GM18868 (cell line): ENCODE measurements around the gene PDE6A.
A peak's percentile ranks its signal among the peaks of the same experiment; 100 is the strongest.
"Not testable (repeated sequence)": the region's sequence is repeated elsewhere in the genome, so short reads cannot be mapped to it uniquely, and the experiment has no call there.

ENCODE experiments used
- ATAC-seq: cut with Tn5 transposase; IDR thresholded peaks from one replicate; pipeline ENCODE4 v1.9.1; 2021; ENCODE audit warnings: mild to moderate bottlenecking, moderate library complexity; ENCODE audit not compliant: unreplicated experiment

Gene PDE6A

DNA sequence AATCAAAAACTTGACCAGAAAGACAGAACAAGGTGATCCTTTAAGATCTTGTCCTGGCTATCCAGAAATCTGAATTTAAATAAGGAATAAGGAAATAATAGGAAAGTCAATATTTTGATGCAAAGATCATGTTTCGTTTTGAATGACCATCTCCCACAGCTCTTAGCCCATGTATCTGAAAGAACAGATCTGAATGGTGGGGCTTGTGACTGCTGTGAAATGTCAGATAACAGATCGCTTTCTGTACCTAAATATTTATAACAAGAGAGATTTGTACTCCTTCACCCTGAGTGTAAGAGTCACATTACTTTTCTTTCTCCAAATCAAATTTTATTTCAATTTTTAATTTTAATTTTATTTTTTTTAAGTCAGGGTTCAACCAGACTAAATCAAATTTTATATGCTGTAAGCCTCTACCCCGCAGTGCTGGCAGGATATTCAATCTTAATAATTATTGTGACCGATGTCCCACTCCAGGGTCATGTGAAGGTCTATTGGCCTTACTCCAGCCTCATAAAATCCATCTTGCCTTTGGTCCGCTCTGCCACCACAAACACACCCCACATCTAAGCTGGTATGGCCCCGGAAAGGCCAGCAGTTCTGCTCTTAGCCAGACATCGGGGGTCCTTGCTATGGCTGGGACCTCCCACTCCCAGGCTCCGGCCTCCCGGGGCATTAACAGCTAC, 9.0 kb upstream of the PDE6A start:
- ATAC-seq = no peak

DNA sequence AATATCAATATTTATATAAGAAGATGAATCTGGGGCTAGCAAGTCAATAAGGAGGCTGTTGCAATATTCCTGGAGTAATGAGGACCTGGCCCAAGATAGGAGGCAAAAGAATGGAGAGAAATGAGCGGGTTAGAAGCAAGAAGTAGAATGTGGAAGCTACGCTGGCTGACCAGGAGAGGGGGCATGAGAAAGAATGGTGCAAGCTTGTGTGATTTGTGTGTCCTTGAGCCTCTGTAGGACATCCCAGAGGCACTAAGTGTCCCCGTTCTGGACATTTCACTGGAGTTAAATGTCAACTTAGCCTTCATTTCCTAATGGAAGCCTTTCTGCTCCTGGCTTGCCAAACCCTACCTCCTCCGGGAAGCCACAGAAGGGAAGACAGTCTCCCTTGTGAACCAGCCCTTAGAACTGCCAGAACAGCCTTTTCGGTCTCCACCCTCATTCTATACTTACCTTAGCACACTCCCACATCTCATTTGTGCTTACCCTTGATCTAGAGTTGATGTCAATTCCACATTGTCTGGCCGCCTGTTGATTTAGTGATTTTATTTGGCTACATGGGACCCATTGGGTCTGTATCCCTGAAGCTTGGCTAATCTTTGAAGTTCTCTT, 6.7 kb upstream of the PDE6A start:
- ATAC-seq = no peak

DNA sequence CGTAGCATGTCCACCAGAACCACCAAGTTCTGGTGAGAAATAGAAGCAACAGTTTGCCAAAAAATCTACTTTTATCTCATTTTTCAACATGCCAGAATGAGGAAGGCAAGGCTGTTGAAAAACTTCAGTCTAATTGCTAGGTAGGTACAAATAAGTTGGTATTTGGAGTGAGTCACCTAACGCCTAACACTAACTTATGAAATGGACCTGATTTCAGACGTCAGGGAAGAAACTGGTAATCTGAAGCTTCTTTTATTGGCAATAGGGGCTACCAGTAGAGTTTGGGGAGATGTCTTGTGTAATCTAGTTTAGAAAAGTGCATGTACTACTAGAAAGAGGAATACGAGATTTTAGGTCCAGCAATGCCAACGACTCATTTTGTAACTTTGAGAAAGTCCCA, 4.4 kb upstream of the PDE6A start:
- ATAC-seq = no peak

DNA sequence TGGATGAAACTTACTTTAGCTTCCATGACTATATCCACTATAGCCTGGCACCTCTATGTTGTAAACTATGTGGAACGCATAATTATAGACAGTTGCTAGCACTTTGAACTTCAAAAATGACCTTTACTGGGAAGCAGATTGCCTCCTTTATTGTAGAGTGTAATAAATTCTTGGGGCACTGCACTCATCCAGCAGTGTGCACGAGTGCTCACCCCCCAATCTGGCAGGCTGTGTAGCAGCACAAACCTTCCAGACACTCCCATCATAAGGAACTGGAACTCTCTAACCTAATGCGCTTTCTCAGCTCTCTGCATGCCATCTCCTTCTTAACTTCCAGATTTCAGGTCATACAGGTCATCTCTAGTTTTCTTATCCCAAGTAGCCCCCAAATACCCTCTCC, 1.5 kb upstream of the PDE6A start:
- ATAC-seq = no peak

DNA sequence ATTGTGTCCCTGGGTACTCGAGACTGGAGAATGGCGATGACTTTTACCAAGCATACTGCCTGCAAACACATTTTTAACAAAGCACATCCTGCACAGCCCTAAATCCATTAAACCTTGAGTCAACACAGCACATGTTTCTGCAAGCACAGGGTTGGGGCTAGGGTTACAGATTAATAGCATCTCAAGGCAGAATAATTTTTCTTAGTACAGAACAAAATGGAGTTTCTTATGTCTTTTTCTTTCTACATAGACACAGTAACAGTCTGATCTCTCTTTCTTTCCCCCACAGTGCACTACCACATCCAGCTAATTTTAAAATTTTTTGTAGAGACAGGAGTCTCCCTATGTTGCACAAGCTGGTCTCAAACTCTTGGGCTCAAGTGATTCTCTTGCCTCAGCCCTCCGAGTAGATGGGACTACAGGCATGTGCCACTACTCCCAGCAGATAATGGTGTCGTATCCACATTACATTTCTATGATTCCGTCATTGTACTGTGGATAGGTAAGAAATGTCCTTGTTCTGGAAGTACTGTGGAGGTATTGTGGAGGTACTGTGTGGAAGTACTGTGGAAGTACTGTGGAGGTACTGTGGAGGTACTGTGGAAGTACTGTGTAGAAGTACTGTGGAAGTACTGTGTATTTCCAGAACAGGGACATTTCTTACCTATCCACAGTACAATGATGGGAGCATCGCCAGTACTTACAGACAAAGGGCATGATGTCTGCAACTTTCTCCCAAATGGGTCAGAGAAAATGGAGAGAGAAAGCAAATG, 1.2 kb downstream of the PDE6A start:
- ATAC-seq = not testable (repeated sequence)

DNA sequence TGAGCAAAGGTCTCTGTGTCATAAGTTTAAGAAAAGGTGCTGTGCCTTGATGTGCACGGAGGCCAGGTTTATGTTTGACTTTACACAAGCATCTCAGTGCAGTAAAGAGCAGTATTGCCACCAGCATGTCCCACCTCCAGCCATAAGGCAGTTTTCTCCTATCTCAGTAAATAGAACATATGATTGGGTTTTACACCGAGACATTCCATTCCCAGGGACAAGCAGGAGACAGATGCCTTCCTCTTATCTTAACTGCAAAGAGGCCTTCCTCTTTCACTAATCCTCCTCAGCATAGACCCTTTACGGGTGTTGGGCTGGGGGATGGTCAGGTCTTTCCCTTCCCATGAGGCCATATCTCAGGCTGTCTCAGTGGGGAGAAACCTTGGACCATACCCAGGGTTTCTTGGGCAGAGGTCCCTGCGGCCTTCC, 1.8 kb downstream of the PDE6A start:
- ATAC-seq = not testable (repeated sequence)

DNA sequence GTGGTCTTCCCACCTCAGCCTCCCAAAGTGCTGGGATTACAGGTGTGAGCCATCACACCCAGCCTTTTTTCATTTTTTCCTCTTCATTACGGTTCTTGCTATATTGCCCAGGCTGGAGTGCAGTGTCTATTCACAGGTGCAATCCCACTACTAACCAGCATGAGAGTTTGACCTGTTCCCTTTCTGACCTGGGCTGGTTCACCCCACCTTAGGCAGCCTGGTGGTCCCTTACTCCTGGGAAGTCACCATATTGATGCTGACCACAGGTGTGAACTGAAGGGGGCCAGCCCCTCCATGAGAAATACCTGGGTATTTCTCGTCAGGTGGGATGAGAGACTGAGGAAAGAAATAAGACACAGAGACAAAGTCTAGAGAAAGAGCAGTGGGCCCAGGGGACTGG, 2.4 kb downstream of the PDE6A start:
- no peak for ATAC-seq

DNA sequence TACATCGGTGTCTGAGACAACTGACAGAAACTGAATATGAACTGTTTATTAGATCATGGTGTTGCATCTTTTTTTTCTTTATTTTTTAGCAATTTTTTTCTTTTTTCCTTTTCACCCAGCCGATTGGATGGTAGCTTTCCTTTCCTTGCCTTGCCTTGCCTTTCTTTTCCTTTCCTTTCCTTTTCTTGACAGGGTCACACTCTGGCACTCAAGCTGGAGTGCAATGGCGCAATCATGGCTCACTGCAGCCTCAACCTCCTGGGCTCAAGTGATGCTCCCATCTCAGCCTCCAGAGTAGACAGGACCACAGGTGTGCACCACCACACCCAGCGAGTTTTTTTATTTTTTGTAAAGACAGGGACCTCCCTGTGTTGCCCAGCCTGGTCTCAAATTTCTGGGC, 2.8 kb downstream of the PDE6A start:
- ATAC-seq = no peak

DNA sequence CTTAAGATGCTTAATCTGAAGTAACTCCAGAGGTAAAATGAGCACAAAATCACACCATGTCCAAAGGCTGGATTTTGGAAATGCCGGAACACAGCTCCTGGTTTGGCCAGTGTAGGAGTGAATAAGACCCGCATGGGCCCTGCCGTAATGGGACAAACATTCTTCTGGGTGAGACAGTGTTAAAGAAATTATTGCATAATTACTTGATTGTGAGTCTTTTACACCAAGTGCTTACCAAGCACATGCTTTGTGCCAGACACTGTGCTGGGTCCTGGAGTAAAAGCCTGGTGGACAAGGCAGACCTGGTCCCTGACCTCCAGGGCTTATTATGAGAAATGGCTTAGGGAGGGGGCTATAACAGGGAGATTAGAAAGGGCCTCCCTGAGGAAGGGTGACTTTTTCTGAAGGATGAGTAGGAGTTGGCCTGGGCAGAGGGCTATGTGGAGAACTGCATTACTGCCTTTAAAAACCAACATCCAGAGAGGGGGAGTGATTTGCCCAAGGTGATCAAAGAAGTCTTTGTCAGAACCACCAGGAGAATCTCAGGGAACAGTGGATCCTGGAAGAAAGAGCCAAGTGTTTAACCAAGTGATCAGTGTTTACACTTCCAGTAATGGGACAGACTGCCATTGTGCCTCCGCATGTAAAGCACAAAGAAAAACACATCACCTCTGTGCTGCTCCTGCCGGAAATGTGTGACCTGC, 3.5 kb downstream of the PDE6A start:
- ATAC-seq = no peak

DNA sequence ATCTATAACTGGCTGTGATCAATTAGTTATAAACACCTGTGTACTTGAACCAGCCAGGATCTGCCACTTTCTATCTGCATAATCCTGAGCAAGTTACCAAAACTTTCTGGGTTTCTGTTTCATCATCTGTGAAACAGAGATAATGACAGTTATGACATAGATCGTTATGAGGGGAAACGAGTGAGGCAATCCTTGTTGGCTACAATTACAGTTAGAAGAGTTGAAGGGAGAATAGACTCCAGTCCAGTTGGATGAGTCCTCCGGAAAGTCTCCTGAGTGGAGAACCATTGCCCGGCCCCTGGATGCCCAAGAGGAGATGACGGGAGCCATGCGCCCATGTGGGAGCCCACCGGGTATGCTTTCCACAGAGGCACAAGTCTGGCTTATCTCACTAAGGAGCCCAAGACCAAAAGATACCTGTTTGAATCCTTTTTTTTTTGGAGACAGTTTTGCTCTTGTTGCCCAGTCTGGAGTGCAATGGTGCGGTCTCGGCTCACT, 4.5 kb downstream of the PDE6A start:
- ATAC-seq = peak; percentile 78

DNA sequence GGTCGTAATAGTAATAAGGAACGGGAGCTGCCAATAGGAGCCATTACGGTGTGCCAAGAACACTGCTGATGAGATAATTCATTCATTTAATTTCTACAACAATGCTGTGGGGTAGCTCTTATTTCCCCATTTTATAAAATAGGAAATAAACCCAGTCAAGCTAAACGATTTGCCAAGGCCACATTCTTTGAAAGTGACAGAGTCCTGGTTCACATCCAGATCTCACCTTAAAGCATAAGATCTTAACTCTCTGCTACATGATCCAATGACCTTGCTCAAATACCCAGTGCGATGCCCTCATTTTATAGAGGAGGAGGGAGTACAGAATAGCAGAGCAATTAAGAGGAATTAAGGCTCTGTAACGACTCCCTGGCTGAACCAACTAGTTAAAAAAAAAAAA, 5.0 kb downstream of the PDE6A start:
- ATAC-seq = no peak

DNA sequence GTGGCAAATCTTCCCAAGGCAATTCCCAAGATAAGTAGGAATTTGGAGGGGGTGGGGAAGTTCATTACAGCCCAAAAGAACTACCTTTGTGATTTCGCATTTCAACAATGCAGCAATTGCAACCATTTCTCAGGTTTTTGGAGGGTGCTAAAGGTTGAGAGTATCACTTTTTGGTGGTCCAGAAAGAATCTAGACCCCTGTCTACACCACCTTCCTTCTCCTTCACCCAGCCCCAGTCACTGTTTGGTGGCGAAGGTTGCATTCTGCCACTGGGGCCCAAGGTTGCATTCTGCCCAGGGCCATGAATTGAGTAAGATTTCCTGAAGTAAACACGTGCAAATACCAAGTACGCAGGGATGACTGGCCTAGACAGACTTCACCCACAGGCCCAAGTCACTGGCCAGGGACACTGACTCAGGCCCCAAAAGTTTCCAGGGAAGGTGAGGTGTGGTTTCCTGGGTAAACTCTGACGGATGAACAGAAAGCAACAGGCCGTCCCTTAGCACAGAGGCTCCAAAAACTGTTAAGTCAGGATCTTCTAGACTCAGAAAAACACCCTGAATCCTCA, 5.7 kb downstream of the PDE6A start:
- no peak for ATAC-seq

DNA sequence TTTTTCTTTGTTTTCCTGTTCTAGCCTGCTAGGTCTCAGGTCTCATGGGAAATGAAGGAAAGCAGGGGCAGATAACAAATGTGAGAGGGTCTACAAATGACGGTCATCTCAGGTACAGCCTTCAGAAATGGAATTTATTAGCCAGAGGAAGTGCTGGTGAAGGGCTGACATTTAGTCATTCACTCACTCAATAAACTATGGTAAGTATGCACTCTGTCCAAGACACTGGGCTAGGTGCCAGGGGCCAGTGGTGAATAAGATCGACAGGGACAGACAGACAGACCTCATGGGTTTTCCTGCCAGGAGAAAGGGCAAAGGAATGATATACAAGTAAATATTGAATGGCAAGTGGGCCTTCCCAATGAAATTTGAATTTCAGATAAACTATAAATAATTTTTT, 6.3 kb downstream of the PDE6A start:
- no peak for ATAC-seq

DNA sequence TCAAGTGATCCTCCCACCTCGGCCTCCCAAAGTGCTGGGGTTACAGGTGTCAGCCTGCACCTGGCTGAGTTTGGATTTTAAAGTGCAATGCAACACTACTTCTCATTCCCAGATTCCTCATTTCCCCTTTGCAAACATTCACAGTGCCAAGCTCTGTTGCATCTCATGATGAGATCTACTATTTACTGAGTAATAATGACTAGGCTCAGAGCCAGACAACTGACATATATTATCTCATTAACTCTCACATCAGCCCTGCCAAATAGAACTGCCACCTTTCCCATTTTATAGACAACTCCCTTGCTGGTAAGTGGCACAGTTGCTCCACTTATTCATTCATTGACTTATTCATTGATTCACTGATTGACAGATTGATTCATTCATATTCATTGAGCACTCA, 7.0 kb downstream of the PDE6A start:
- no peak for ATAC-seq

DNA sequence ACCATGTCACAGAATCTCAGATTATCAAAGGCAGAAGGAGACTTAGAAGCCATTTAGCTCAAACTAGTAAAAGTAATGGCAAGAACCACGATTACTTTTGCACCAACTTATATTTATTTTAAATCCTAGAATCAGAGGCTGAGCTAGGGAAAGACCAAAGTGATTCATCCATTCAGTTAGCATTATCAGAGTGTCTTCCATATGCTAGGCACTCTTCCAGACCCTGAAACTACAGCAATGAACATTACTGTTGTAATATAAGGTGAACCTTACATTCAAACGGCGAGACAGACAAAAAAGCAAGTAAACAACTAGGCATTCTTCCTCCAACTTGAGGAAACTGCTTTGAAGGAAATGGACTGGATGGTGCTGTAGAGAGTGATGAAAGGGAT, 7.9 kb downstream of the PDE6A start:
- no peak for ATAC-seq

DNA sequence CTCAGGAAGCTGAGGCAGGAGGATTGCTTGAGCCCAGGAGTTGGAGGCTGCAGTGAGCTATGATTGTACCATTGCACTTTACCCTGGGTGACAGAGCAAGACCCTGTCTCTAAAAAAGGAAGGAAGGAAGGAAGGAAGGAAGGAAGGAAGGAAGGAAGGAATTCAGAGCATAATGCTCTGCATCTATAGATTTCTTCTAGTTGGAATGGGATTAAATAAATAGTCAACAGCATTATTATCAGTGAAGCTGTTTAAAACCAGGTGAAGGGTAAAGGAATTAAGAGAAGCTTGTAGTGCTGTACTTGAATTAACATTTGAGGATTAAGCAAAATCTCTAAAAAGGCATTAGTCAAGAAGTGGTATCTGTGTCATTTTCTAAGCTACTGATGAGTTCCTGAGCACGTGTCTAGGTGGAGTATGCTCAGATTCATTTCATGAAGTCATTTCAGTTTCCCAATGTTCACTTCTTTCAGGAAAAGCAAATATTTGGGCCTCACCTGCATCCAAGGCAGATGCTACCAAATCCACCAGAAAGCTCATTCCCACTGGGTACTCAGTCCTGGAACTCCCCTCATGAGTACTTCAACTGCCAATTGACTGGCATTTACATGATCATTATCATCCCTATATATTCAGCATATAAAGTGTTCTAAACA, 8.4 kb downstream of the PDE6A start:
- no peak for ATAC-seq

DNA sequence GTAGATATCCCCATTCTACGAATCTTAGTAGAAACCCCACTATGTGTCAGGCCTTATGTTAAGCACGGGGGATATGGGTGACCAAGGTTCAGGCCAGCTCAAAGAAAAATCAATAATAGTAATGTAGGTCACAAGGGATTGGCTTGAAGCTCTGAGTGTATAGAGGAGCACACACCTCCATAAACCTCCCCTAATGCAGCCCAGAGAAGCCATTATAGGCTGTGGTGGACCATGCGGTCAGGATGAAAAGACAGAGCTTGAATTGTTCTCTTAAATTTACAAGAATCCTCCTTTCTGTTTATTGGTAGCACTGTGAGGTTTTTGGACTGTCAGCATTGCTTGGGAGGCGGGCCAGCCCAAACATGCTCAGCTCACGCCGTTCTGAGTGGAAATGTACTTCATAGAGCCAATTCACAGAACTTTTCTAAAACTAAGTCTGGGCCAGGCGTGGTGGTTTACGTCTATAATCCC, 9.1 kb downstream of the PDE6A start:
- no peak for ATAC-seq

DNA sequence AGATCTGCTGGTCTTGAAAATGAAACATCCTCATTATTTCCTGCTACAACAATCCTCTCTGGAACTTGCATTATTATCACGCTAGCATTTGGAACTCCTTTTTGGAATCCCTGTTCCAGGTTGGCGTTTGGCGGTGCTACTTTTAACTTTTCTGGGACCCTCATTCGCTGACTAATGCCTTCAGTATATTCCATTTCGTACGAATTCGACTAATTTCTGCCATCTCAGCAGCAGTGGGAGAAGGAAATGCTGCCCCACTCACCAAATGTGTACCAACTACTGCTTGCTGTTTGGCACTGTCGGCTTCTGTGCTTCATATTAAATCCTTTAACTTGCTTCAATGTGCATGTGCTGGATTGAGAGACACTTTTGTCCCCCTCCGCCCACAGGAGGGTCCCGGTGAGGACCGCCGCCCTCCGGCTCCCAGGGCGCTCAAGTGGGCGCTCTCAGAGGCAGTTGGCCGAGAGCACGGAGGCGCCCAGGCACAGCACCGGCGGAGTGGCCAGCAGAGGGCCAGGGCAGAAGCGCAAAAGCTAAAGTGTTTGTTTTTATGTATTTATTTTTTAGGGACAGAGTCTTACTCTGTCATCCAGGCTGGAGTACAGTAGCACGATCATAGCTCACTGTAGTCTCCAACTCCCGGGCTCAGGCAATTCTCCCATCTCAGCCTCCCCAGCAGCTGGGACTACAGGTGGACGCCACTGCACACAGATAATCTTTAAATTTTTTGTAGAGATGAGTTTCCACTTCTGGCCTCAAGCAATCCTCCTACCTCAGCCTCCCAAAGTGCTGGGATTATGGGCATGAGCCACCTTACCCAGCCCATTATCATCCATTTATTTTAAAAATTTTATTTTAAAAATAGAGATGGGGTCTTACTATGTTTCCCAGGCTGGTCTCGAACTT, 11.9 kb downstream of the PDE6A start:
- ATAC-seq = no peak

DNA sequence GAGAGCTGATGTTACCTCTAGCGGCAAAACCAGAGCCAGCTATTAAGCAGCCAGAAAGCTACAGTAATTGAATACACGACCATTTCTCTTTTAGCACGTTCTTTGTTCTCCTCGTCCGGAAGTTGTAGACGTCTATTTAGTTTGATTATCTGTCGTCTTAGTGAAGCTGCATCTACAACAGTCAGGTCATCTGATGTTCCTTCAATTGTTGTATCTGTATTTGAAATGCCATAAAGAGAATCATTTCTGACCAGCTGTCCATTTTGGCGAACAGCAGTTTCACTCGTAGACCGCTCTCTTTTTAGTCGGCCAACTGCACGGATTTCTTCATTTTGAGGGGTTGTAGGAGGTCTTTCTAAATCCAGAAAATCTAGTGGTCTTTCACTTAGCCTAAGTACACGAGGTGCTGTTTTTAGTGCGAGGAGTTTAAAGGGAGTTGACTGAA, 12.6 kb downstream of the PDE6A start:
- no peak for ATAC-seq
